Activated T-cell treated with anti-CD3 and anti-CD28 coated beads, Interleukin-2, amount 50 U/mL, for 72 hours (primary cell): Measurements from ENCODE around the gene RTCA. TPM values are rescaled to one million over a fixed set of nuclear protein-coding genes. Genes with fewer than 3 reads are reported as not detected.
"Not testable (repeated sequence)": the region's sequence is repeated elsewhere in the genome, so short reads cannot be mapped to it uniquely, and the experiment has no call there.

Experiments used
- ATAC-seq, 2 donors: fragments of 150-1000 bp; cut with Tn5 transposase; replicated peaks in 1 of 2; 2 replicates each; pipeline ENCODE4 v1.10.0; 2021; ENCODE audit warnings: moderate library complexity in 2 of 2, mild to moderate bottlenecking in 1 of 2
- DNase-seq, 2 donors: peaks; one replicate each; pipeline ENCODE4 v3.0.0; 2021 to 2022; ENCODE audit warnings: mixed read lengths in 1 of 2
- H3K27ac Mint-ChIP-seq: one replicate; pipeline ENCODE4 v1.8.0; 2022; ENCODE audit warnings: mild to moderate bottlenecking, moderate library complexity, mixed read lengths
- H3K27me3 Mint-ChIP-seq: one replicate; pipeline ENCODE4 v1.8.0; 2022; ENCODE audit warnings: low read depth, mixed read lengths
- H3K36me3 Mint-ChIP-seq, 2 donors: one replicate each; pipeline ENCODE4 v1.8.0; 2022; ENCODE audit warnings: mixed read lengths in 2 of 2, mild to moderate bottlenecking in 1 of 2; ENCODE audit not compliant: insufficient read depth in 2 of 2
- H3K4me1 Mint-ChIP-seq: one replicate; pipeline ENCODE4 v1.8.0; 2022; ENCODE audit warnings: low read depth, mixed read lengths
- H3K4me3 Mint-ChIP-seq, 2 donors: one replicate each; pipeline ENCODE4 v1.8.0; 2022; ENCODE audit warnings: mild to moderate bottlenecking in 2 of 2, mixed read lengths in 2 of 2, moderate library complexity in 2 of 2
- H3K9me3 Mint-ChIP-seq, 2 donors: one replicate each; pipeline ENCODE4 v1.8.0; 2022; ENCODE audit warnings: mixed read lengths in 2 of 2
- total RNA-seq, 2 donors: library from RNA; stranded (reverse); gene quantifications; one replicate each; pipeline ENCODE4 v1.2.3, GENCODE V29; 2022

RTCA gene
- total RNA-seq, 2 donors from 2014 or later = 81.6 to 81.9 TPM

DNA sequence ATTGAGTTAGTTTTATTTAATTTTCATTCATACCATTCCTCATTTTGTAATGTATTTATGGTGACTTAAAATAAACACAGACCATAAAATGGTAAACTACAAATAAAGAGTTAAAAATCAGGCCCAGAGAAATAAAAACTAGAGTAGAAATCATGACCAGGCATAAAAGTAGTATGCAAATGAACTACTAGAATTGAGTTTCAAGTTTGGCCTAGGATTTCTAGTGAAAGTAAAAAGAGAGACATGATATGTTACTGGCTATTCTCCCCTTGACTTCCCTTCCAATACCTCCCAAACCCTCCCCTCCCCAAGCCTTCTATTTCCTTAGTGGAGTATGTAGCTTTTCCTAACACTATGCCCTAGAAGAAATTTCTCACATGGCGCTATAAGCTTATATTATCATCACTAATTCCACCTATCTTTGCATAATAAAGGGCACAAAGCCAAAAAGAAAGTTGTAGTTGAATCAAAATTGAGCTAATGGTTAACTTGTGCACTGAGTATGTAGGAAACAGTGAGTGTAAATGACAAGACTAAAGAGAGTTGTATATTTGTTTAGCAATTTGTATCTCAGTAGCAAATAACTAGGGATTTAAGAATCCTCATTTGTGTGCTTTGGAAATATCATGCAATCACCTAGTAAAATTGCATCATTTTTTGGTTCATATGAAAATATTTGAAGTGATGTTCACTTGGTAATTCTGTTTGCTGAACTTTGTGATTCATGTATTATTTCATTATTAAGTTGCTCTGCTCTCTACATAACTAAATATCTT, 56.6 kb downstream of the RTCA start:
- Mint-ChIP-seq H3K27ac (peak overlapping the region; percentile 74), H3K27me3 (no peaks in the 10 kb centered on the region), H3K4me1 (peaks cover 15% of the 10 kb centered on the region), H3K9me3 (peaks cover 4 to 7% of the 10 kb centered on the region in 2 donors), H3K36me3 (peaks cover 5 to 9% of the 10 kb centered on the region in 2 donors), H3K4me3 (no peak overlapping the region)
- ATAC-seq (no peak), DNase-seq (no peak)

DNA sequence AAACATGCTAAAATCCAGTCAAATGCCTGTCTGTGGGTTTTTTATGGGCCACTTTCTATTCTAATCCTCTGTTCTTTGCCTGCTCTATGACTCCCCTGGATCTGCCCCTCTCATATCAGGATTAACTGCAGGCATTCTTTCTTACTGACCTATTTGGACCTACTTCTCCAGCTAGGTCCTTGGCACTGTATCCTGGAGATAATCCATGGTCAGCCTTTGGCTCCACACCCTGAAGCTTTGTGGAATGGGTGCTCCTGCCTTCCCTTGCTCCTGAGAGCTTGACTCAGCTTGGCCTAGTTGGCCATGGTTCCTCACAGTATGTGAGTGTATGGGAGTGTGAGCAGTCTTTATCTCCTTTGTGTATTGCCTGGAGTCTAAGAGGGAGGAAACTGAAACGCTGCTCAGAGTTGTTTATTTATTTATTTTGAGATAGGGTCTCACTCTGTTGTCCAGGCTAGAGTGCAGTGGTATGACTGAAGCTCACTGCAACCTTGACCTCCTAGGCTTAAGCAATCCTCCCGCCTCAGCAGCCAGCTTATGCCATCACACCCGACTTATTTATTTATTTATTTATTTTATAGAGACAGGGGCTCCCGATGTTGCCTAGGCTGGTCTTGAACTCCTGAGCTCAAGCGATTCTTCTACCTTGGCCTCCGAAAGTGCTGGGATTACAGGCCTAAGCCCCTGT, 57.5 kb downstream of the RTCA start:
- H3K4me3 Mint-ChIP-seq = no peak overlapping the region
- H3K4me1 Mint-ChIP-seq = peaks cover 15% of the 10 kb centered on the region
- H3K36me3 Mint-ChIP-seq = peaks cover 5 to 9% of the 10 kb centered on the region in 2 donors
- no peak overlapping the region for H3K27ac Mint-ChIP-seq
- ATAC-seq (no peak), DNase-seq (no peak)
- peaks cover 4 to 7% of the 10 kb centered on the region in 2 donors for H3K9me3 Mint-ChIP-seq
- H3K27me3 Mint-ChIP-seq = no peaks in the 10 kb centered on the region

GRCh38 chr1:100325415-100326324, 59.7 kb downstream of the RTCA start:
- DNase-seq = no peak
- no peak for ATAC-seq
- no peaks in the 10 kb centered on the region for H3K27me3 Mint-ChIP-seq
- H3K4me3 Mint-ChIP-seq = no peak overlapping the region
- peaks cover 1 to 2% of the 10 kb centered on the region in 2 donors for H3K9me3 Mint-ChIP-seq
- peaks cover 2 to 3% of the 10 kb centered on the region in 2 donors for H3K36me3 Mint-ChIP-seq
- H3K4me1 Mint-ChIP-seq = peaks cover 15% of the 10 kb centered on the region
- no peak overlapping the region for H3K27ac Mint-ChIP-seq

- peaks cover 15% of the 10 kb centered on the region for H3K4me1 Mint-ChIP-seq
- H3K27me3 Mint-ChIP-seq = not testable (repeated sequence)
Observed at GRCh38 chr1:100326325-100326670, 60.3 kb downstream of the RTCA start.

GRCh38 chr1:100328133-100328532, 62.1 kb downstream of the RTCA start:
- no peak for ATAC-seq

More at GRCh38 chr1:100326325-100326670, 60.3 kb downstream of the RTCA start:
- peak overlapping the region; percentile 82 for H3K27ac Mint-ChIP-seq
- H3K4me3 Mint-ChIP-seq, H3K36me3 Mint-ChIP-seq, DNase-seq, ATAC-seq, H3K9me3 Mint-ChIP-seq: not testable (repeated sequence)

GRCh38 chr1:100331146-100331545, 65.1 kb downstream of the RTCA start:
- not testable (repeated sequence) for H3K4me3 Mint-ChIP-seq, H3K27ac Mint-ChIP-seq, H3K27me3 Mint-ChIP-seq, ATAC-seq, H3K9me3 Mint-ChIP-seq, H3K36me3 Mint-ChIP-seq, H3K4me1 Mint-ChIP-seq, DNase-seq

More at GRCh38 chr1:100328133-100328532, 62.1 kb downstream of the RTCA start:
- Mint-ChIP-seq H3K27ac (no peak overlapping the region), H3K36me3 (no peaks in the 10 kb centered on the region), H3K27me3 (no peaks in the 10 kb centered on the region), H3K9me3 (no peaks in the 10 kb centered on the region), H3K4me1 (peaks cover 5% of the 10 kb centered on the region), H3K4me3 (no peak overlapping the region)
- DNase-seq = no peak

- no peak overlapping the region for H3K27ac Mint-ChIP-seq
- H3K27me3 Mint-ChIP-seq = no peaks in the 10 kb centered on the region
- no peak overlapping the region for H3K4me3 Mint-ChIP-seq
- H3K36me3 Mint-ChIP-seq = no peaks in the 10 kb centered on the region
- no peaks in the 10 kb centered on the region for H3K9me3 Mint-ChIP-seq
- DNase-seq = no peak
- ATAC-seq = no peak
- H3K4me1 Mint-ChIP-seq = no peaks in the 10 kb centered on the region
Observed at GRCh38 chr1:100332331-100332730, 66.3 kb downstream of the RTCA start.

GRCh38 chr1:100335436-100335835, 69.4 kb downstream of the RTCA start:
- ATAC-seq (no peak), DNase-seq (no peak)
- no peak overlapping the region for H3K4me3 Mint-ChIP-seq
- H3K36me3 Mint-ChIP-seq = no peaks in the 10 kb centered on the region
- H3K27me3 Mint-ChIP-seq = no peaks in the 10 kb centered on the region
- H3K4me1 Mint-ChIP-seq = no peaks in the 10 kb centered on the region
- no peak overlapping the region for H3K27ac Mint-ChIP-seq
- H3K9me3 Mint-ChIP-seq = peaks cover 1 to 2% of the 10 kb centered on the region in 2 donors

- not testable (repeated sequence) for H3K4me1 Mint-ChIP-seq, H3K27me3 Mint-ChIP-seq, ATAC-seq, H3K27ac Mint-ChIP-seq, DNase-seq, H3K9me3 Mint-ChIP-seq, H3K36me3 Mint-ChIP-seq, H3K4me3 Mint-ChIP-seq
Observed at GRCh38 chr1:100337878-100338277, 71.9 kb downstream of the RTCA start.

DNA sequence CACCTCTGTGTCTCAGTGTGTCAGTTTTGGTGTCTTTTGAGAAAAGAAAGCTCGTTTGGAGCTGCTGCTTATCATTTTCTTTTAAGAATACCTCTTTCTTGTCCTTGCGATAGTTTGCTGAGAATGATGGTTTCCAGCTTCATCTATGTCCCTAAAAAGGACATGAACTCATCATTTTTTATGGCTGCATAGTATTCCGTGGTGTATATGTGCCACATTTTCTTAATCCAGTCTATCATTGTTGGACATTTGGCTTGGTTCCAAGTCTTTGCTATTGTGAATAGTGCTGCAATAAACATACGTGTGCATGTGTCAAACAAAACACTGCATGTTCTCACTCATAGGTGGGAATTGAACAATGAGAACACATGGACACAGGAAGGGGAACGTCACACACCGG, 73.7 kb downstream of the RTCA start:
- not testable (repeated sequence) for H3K27ac Mint-ChIP-seq, ATAC-seq, H3K4me1 Mint-ChIP-seq, H3K4me3 Mint-ChIP-seq, H3K36me3 Mint-ChIP-seq, H3K9me3 Mint-ChIP-seq, DNase-seq, H3K27me3 Mint-ChIP-seq

DNA sequence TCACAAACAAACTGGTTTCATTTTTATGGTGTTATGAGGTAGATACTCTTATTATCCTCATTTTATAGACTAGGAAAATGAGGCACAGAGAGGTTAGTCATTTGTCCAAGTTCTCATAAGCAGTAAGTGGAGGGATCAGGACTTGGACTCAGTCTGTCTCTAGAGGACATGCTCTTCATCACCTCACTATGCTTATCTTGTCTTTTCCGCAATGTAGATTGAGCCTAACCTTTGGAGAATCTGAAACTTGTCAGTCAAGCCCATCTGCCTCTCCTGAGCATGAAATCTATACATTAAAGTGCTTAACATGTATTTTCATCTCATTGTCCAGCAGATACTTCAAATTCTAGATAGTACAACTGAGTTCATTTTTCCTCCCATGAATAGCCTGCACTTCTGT, 74.5 kb downstream of the RTCA start:
- H3K36me3 Mint-ChIP-seq = no peaks in the 10 kb centered on the region
- peaks cover 1 to 2% of the 10 kb centered on the region in 2 donors for H3K9me3 Mint-ChIP-seq
- H3K27me3 Mint-ChIP-seq = no peaks in the 10 kb centered on the region
- no peak overlapping the region for H3K27ac Mint-ChIP-seq
- H3K4me3 Mint-ChIP-seq = no peak overlapping the region
- ATAC-seq = no peak
- no peak for DNase-seq
- no peaks in the 10 kb centered on the region for H3K4me1 Mint-ChIP-seq

DNA sequence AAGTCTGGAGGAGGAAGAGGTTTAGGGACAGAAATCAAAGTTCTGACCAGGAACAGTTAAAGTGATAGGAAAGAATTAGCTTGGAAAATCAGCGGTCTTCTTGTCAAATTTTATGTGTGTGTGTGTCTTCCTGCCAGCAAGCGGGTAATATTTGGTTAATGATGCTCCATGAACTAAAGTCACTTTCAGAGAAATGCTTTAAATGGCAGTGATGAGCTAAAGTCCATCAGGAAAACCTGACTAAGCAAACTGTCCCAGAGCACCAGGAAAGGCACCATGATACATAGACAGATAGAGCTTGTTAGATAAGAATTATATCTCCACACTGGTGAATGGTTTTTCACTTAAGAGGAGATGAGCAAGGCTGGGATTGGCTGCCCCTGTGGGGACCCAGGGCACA, 76.3 kb downstream of the RTCA start:
- H3K27me3 Mint-ChIP-seq = no peaks in the 10 kb centered on the region
- H3K36me3 Mint-ChIP-seq = no peaks in the 10 kb centered on the region
- no peak for DNase-seq
- H3K4me3 Mint-ChIP-seq = no peak overlapping the region
- no peak overlapping the region for H3K27ac Mint-ChIP-seq
- no peaks in the 10 kb centered on the region for H3K4me1 Mint-ChIP-seq
- ATAC-seq = no peak
- peaks cover 1 to 2% of the 10 kb centered on the region in 2 donors for H3K9me3 Mint-ChIP-seq
